Ammon's horn (tissue), 1 donor: ENCODE data around the gene NME3.
"Not testable (repeated sequence)": the region's sequence is repeated elsewhere in the genome, so short reads cannot be mapped to it uniquely, and the experiment has no call there.

Experiments
- DNase-seq: peaks from one replicate; pipeline ENCODE4 v3.0.0-alpha.2; 2016; ENCODE audit warnings: low spot score

The NME3 gene

GRCh38 chr16:1747934-1748333, 23.4 kb downstream of the NME3 start:
- DNase-seq: no peak

- DNase-seq: no peak
Measured at GRCh38 chr16:1746693-1747195, 24.6 kb downstream of the NME3 start.

GRCh38 chr16:1745900-1746692, 25.2 kb downstream of the NME3 start:
- no peak for DNase-seq

GRCh38 chr16:1745181-1745899, 26.0 kb downstream of the NME3 start:
- DNase-seq: no peak

- DNase-seq: no peak
Measured at GRCh38 chr16:1744338-1744840, 27.0 kb downstream of the NME3 start.

- no peak for DNase-seq
Measured at GRCh38 chr16:1743376-1744337, 27.7 kb downstream of the NME3 start.

- DNase-seq: no peak
Measured at GRCh38 chr16:1741553-1742165, 29.7 kb downstream of the NME3 start.

- no peak for DNase-seq
Measured at GRCh38 chr16:1740781-1741490, 30.4 kb downstream of the NME3 start.

- DNase-seq: no peak
Measured at GRCh38 chr16:1740234-1740633, 31.1 kb downstream of the NME3 start.

- DNase-seq: no peak
Measured at GRCh38 chr16:1734816-1735215, 36.5 kb downstream of the NME3 start.

- no peak for DNase-seq
Measured at GRCh38 chr16:1734123-1734522, 37.2 kb downstream of the NME3 start.

GRCh38 chr16:1732551-1732987, 38.8 kb downstream of the NME3 start:
- not testable (repeated sequence) for DNase-seq

- DNase-seq: no peak
Measured at GRCh38 chr16:1732071-1732470, 39.3 kb downstream of the NME3 start.

- no peak for DNase-seq
Measured at GRCh38 chr16:1731603-1732002, 39.7 kb downstream of the NME3 start.

GRCh38 chr16:1731073-1731472, 40.3 kb downstream of the NME3 start:
- DNase-seq: no peak

- DNase-seq: no peak
Measured at GRCh38 chr16:1729445-1729844, 41.9 kb downstream of the NME3 start.

- DNase-seq: no peak
Measured at GRCh38 chr16:1729026-1729425, 42.3 kb downstream of the NME3 start.

- no peak for DNase-seq
Measured at GRCh38 chr16:1727651-1728624, 43.4 kb downstream of the NME3 start.

GRCh38 chr16:1726661-1727502, 44.5 kb downstream of the NME3 start:
- no peak for DNase-seq
